ENCODE measurements around the gene GPHN.

DNA sequence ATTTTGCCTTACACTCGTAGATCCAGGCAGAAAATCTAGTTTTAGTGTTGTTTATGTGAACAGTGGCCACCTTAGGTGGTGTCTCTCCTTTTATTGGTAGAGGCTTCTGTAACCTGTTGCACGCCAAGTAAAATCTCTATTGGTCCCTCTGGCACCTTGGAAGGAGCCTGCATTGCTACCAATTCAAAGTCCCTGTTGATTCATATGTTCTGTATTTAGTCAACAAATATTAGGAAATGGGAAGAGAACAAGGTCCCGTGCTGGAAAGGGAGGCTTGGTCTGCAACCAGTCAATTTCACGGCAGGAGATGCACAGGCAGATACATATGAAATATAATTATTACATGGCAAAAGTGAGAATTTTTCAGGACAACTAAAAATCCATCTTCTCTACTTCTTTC is 6.4 kb upstream of the GPHN start:
- TF ChIP-seq CTCF (IDR thresholded peaks at IDR 0.05) (no peak), POLR2A (IDR thresholded peaks at IDR 0.05) (no peak)
